Left forelimb (tissue), 1 donor: ENCODE data around the gene IGF2BP2.
"Not testable (repeated sequence)": the region's sequence is repeated elsewhere in the genome, so short reads cannot be mapped to it uniquely, and the experiment has no call there.

Source experiments
- DNase-seq: peaks from one replicate; pipeline ENCODE4 v3.0.0-alpha.2; 2018; ENCODE audit warnings: low spot score

The IGF2BP2 gene

DNA sequence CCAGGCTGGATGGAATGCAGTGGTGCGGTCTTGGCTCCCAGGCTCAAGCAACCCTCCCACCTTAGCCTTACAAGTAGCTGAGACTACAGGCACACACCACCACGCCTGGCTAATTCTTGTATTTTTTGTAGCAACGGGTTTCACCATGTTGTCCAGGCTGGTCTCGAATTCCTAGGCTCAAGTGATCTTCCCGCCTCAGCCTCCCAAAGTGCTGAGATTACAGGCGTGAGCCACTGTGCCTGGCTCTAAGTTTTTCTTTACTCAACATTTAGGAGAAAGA is 26.1 kb downstream of the IGF2BP2 start:
- not testable (repeated sequence) for DNase-seq

DNA sequence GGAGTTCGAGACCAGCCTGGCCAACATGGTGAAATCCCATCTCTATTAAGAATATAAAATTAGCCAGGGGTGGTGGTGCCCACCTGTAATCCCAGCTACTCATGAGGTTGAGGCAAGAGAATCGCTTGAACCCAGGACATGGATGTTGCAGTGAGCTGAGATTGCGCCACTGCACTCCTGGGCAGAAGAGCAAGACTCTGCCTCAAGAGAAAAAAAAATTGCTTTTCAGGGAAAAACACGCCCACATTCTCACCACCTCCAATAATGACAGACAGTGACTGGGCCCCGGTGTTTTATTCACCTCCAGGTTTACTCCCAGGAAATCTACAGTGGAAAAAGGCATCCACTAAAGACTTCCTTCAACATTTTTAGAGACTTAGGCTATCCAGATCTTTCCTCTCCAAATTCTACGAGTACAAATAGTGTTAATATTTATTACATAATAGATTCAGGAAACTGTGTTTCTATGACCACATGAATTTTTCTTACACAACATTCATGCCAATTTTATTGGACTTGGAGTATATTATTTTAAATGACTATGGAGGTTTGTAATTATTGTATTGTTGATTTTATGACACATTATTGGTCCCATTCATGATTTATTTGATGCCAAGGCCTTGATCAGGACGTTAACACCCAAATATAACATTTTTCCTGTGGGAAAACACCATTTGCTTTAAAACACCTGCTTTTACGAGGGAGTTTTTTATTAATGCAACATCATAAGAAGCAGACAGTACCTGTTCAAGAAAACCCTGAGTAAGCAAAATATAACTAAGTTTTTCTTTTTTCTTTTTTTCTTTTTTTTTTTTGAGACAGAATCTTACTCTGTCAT is 26.6 kb downstream of the IGF2BP2 start:
- no peak for DNase-seq

DNA sequence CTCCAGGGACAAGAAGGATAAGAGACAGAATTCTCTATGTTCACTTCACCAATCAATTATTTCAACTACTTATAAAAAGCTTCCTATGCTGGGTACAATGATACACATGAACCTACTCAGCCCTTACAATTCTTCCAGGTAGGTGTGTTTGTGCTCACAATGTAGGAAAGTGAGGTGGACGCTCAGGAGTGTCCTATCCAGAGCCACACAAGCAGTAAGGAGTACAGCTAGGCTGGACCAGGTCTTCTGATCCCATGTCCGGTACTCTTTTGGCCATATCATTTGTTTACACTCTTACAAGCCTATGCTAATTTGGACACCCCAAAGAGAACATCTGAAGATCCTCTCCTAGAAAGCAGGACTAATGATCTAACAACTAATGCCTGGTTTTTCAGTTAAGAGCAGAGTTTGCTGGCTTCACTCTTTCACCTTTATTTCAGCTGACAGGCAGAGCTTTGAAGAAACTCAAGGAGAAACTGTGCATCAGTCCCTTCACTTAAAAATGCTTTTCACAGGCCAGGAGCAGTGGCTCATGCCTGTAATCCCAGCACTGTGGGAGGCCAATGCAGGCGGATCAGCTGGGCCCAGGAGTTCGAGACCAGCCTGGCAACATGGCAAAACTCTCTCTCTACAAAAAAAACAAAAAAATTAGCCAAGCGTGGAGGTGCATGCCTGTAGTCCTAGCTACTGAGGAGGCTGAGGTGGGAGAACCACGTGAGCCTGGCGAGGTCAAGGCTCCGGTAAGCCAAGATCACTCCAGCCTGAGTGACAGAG is 27.5 kb downstream of the IGF2BP2 start:
- no peak for DNase-seq

DNA sequence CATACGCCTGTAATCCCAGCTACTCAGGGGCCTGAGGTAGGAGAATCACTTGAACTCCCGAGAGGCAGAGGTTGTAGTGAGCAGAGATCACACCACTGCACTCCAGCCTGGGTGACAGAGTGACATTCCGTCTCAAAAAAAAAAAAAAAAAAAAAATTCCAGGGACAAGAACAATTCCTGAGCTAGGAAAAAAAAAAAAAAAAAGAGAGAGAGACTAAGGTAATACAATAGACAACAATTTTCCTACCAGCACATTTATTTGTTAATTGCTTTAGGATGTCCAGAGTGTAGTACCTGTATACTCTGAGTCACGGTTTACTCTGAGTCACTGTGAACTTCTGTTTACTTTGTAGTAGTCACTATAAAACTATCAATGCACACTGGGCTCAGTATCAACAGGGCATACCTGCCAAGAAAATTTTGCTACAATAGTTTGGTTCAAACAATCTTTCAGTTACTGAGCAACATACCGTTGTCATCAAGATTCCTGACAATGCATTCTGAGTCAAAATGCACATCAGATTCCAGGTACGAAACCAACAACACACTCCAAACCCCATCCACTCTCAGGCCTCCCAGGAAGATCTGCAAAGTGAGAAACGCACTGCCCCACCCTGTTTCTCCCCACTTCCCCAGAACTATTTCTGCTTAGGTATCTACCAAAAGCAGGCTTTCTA is 28.3 kb downstream of the IGF2BP2 start:
- no peak for DNase-seq

DNA sequence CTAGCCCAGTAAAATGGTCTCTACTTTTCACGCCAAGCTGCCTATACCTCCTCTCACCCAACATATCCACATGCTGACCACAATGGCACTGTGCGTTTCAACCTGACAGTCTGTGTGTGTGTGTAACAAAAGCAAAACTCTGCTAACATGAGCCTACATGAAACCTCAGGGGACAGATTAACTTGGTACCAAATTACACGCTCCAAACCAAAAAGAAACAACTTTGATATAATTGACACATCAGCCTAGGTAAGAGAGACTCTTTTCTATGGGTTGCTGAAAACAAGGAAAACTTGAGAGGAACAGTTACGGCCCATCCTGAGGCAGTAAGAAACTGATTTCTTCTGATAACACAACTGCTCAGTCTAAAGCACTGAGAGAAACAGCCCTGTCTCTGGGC is 31.5 kb downstream of the IGF2BP2 start:
- DNase-seq, result no peak

DNA sequence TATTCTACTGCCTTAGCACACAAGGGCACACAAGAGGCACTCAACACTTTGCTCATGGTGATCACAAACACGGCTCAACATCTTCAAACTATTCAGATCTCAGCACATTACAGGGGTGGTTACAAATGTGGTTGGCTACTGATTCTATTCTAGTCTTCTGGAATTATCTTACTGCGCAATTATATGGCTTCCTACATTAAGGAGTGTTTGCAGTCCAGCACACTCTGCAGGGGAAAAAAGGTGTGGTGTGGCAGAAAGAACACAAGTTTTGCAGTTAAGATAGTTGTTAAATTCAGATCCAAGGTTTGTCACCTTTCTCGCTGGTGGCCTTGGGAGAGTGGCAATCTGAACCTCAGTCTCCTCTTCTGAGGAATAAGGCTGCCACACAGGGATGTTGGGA is 31.9 kb downstream of the IGF2BP2 start:
- DNase-seq, result no peak

DNA sequence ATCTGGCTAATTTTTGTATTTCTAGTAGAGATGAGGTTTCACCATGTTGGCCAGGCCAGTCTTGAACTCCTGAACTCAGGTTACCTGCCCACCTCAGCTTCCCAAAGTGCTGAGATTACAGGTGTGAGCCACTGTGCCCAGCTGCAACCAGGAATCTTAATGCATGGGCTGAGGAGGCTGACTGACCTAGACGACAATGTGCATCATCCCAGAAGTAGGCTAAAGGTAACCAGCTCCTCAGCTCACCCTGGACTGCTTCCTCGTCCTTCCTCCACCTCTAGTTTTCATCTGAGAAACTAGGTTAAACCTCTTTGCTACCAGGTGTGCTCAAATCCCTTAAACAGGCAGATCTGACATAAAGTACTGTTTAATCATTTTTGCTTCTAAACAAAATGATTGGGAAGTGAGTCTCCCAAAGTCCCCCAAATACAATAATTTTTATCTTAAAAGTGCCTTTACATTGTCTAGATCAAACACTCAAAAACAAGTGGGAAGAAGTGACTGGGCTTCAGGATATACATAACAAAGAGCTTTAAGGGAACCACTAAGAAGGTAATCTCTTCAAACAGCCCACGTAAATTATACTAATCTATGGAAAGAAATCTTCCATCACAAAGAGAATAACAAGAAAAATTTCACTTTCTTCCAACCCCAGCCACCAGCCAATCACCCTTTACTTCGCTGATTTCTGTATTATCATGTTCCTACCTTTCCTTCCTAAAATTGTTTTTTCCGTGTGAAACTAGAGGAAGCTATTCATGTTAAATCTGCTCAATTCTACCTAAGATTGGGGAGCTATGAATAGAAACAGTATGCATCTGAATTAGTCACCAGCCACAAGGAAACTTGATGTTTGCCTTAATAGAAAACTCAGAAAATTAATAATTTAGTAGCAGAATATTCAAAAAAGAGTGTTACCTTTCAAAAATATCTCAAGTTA is 34.7 kb downstream of the IGF2BP2 start:
- no peak for DNase-seq

DNA sequence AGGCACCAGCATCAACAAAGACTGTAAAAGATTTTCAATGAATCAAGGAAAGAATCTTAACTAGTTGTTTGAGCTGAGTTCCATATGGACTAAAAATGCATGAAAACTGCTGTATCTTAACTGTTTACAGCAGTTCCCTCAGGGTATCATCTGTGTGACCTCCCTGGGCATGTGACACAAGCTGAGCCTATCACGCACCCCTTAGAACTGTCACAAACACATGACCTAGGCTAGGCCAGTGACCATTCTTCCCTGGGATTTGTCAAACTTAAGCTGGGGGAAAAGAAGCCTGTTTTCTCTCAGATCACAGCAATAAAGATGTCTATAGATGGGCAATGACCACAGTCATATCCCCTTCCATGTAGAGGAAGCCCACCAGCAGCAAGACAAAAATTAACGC is 35.7 kb downstream of the IGF2BP2 start:
- DNase-seq, result no peak

DNA sequence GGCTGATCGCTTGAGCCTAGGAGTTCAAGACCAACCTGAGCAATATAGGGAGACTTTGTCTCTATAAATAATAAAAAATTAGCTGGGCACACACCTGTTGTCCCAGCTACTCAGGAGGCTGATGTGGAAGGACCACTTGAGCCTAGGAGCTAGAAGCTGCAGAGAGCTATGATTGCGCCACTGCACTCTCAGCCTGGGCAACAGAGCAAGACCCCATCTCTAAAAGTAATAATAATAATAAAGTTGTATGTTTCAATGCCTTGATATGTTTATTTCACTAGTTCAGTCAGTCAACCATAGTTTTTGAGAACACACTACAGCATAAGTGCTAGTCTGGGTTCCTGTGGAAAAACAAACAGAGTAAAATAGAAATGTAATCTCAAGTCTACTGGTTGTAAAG is 36.5 kb downstream of the IGF2BP2 start:
- DNase-seq, result no peak

DNA sequence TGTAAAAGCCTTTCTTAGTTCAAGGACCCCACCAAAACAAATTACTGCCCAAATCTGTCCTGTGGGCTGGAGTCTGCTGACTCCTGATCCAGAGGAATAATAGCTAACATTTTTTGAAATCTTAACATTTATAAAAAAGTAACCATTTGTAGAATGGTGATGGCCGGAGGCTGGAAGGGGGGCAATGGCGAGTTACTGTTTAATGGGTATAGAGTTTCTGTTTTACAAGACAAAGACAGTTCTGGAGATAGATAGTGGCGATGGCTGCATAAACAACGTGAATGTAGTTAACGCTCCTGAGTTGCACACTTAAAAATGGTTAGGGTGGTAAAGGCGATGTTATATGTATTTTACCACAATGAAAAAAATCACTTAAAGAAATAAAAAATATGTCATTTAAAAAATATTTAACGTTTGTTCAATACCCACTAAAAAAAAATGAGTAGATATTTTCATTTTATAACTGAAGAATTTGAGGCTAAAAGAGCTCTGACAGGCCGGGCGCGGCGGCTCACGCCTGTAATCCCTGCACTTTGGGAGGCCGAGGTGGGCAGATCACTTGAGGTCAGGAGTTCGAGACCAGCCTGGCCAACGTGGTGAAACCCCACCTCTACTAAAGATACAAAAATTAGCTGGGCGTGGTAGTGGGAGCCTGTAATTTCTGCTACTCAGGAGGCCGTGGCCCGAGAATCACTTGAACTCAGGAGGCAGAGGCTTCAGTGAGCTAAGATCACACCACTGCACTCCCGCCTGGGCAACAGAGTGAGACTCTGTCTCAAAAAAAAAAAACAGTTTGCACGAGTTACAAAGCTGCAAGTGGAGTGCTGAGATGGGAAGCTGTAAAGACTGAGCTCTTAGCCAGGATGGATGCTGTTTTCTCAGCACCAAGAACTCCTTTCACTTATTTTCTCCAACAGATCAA is 37.6 kb downstream of the IGF2BP2 start:
- DNase-seq, result no peak

DNA sequence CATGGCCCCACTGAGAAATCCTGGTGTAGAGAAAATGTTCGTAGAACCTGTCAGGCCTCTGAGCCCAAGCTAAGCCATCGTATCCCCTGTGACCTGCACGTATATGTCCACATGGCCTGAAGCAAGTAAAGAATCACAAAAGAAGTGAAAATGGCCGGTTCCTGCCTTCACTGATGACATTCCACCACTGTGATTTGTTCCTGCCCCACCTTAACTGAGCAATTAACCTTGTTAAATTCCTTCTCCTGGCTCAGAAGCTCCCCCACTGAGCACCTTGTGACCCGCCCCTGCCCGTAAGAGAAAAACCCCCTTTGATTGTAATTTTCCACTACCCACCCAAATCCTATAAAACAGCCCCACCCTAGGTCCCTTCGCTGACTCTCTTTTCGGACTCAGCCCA is 38.6 kb downstream of the IGF2BP2 start:
- DNase-seq, result not testable (repeated sequence)

DNA sequence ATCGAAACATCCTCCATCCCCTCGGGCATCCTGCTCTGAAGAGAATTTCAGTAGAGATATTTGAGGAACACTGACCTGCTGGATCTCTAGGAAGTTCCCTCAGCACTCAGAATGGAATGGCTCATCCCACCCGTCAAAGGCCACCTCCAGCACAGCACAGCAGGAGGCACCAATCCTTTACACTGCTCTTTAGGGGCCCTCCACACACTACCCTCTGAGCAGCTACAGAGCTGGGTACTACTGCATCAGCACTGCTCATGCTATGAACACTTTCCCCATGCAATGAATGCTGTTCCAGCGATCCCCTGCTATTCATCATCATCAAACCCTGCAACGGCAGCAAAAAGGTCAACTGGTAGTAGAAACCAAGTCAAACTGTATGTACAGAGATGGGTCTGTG is 40.5 kb downstream of the IGF2BP2 start:
- no peak for DNase-seq

DNA sequence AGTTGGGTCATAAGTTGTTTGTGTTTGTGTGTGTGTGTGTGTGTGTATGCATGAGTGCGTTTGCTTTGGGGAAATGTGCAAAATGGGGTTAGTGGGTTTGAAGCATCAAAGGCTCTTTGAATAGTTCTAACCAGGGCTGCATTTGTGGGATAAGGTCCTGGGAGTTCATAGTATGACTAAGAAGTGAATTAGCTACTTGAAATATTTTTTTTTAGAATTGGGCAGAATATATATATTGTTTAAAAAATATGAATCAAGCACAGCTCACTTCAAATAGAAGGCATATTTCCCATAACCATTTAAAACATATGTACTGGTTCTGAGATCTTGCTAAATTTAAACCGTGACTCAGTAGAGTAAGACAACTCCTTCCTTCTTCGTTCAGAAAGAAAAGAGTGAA is 43.1 kb downstream of the IGF2BP2 start:
- DNase-seq, result no peak

DNA sequence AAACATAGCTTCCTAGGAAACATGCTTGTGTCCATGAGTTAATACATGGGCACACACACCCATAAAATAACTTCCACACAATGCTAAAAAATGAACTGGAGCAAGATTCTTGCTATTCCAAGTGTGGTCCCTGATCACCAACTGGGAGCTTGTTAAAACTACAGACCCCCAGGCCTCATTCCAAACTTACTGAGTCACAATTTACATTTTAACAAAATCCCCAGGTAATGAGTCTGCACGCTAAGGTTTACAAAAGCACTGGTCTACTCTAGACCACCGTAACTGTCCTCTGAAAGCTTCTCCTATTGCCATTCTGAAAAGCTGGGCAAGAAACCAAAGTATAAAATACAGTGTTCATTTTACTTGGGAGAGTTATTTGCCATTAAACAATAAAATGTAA is 45.4 kb downstream of the IGF2BP2 start:
- DNase-seq, result no peak

DNA sequence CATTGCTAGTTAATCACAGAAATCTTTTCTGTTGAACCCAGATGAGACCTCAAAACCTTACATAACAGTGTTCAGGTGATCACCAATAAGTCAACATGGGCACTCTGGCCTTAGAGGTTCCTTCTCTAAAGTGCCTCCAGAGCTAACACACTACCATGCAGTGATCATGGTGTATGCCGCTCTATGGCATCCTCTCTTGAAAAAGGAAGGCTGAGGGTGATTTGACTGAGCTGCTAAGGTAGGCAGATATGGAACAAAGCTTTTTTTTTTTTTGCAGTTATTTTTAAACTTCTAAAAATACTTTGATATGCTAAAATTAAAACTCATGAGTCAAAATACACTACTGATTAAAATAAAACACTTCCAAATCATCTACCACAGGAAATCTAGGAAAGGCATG is 46.0 kb downstream of the IGF2BP2 start:
- DNase-seq, result no peak

DNA sequence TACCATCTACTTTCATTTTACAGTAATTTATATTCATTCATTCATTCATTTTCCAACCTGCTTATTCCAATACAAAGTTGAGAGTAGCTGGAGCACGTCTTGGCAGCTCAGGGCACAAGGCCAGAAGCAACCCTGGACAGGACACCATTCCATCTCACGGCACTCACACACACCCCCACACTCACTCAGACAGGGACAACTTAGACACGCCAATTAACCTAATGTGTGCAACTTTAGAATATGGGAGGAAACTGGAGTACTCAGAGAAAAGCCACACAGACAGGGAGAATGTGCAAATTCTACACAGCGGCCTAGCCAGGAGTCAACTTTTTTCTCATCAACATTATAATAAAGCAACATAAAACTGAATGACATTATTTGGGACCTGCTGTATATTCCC is 46.7 kb downstream of the IGF2BP2 start:
- DNase-seq, result no peak

DNA sequence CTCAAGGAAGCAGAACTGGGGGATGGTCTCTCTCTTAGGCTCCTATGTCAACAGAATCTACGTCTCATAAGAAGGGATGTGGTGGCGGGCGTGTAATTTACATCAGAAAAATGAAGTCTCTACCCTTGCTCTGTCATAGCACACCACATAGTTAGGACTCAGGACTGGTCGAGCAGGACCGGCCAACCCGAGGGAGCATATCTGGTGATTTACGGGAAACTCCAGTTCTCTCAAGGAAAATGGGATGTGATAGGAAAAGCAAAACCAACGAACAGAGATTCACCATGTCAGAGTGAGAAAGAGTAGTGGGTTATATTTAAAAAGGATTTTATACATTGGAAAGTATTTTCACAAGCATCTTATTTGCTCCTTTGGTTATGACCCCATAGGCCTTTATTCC is 54.7 kb downstream of the IGF2BP2 start:
- DNase-seq, result no peak

DNA sequence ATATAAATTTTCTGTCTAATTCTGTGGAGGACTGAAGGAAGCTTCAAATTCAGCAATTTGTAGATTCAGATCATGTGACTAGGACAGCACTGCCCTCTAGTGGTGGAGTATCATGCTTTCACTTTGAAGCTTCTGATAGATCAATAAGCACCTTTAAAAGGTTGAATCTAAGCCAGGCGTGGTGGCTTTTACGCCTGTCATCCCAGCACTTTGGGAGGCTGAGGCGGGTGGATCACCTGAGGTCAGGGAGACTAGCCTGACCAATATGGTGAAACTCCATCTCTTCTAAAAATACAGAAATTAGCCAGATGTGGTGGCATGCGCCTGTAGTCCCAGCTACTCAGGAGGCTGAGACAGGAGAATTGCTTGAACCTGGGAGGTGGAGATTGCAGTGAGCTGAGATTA is 56.3 kb downstream of the IGF2BP2 start:
- not testable (repeated sequence) for DNase-seq

DNA sequence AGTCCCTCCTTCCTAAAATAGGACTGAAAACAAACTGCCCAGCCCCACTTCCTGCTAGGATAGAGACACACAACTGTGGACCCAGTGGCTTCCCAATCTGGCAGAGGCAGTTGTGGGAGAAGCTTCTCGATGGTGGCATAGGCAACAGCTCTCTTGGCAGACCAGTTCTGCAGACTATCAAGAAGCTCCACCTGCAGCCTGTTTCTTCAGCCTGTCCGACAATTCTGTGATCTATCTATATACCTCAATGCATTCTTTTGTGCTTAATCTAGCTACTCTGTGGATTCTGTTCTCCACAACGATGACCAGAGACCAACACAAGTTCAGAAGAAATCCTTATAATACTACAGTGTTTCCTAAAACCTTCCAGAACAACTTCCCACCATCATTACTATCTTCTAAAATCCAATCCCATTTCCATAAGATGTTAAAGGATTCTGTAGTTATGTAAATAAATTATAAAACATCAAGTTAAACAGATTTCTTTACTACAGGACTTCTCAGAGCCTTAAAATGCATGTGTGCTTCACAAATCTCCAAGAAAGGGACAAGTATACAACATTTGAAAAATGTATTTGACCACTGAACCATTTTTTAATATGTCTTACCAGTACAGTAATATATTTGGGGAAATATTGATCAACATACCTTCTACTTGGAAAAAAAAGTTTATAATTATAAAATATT is 57.7 kb downstream of the IGF2BP2 start:
- DNase-seq, result no peak

DNA sequence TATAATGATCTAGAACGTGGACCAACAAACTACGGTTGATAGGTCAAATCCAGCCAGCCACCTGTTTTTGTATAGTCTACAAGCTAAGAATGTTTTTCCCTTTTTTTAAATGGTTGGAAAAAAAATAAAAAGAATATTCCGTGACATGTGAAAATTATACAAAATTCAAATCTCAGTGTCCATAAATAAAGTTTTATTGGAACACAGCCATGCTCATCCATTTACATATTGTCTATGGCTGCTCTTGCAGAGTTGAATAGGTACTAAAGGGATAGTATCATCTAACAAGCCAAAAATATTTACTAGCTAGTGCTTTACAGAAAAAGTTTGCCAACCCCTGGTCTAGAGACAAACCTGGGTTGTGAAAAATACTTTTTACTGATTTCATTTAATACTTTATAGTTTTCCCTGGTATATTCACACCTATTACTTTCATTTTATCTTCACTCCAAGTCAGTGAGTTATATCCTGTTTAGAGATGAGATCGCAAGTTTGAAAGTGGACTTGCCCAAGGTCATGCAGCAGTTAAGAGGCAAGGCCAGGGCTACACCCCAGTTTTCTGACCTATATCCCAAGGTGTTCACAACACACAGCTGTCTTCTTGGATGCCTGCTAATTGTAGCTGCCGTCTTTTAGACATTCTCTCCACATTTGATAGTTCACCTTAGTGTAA is 58.4 kb downstream of the IGF2BP2 start:
- no peak for DNase-seq
